AG10803 (cell line): ENCODE data around the gene ACD.
"Not testable (repeated sequence)": the region's sequence is repeated elsewhere in the genome, so short reads cannot be mapped to it uniquely, and the experiment has no call there.

Experiments
- DNase-seq: peaks from one replicate; pipeline ENCODE4 v3.0.0; 2010; ENCODE audit warnings: low read depth
- H3K4me3 ChIP-seq: 2 replicates; pipeline ENCODE4 v1.5.1; 2011; ENCODE audit warnings: mild to moderate bottlenecking, low read length, control low read depth
- TF ChIP-seq, protein P1 (sequence below): conservative IDR thresholded peaks from 2 replicates; pipeline ENCODE4 v1.5.1; 2011; ENCODE audit warnings: mild to moderate bottlenecking, low read length, control low read depth, inconsistent platforms

The ACD gene

DNA sequence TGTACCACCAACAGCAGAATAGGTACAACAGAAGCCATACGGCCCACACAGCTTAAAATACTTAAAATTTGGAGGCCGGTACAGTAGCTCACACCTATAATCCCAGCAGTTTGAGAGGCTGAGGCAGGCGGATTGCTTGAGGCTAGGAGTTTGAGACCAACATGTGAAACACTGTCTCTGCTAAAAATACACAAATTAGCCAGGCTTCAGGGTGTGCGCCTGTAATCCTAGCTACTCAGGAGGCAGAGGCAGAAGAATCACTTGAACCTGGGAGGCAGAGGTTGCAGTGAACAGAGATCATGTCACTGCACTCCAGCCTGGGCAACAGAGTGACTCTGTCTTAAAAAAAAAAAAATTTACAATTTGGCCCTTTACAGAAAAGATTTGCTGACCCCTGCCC lies 42.1 kb upstream of the ACD start:
- DNase-seq: no peak
- TF ChIP-seq, protein P1, sequence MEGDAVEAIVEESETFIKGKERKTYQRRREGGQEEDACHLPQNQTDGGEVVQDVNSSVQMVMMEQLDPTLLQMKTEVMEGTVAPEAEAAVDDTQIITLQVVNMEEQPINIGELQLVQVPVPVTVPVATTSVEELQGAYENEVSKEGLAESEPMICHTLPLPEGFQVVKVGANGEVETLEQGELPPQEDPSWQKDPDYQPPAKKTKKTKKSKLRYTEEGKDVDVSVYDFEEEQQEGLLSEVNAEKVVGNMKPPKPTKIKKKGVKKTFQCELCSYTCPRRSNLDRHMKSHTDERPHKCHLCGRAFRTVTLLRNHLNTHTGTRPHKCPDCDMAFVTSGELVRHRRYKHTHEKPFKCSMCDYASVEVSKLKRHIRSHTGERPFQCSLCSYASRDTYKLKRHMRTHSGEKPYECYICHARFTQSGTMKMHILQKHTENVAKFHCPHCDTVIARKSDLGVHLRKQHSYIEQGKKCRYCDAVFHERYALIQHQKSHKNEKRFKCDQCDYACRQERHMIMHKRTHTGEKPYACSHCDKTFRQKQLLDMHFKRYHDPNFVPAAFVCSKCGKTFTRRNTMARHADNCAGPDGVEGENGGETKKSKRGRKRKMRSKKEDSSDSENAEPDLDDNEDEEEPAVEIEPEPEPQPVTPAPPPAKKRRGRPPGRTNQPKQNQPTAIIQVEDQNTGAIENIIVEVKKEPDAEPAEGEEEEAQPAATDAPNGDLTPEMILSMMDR: no peak
- no peak overlapping the region for H3K4me3 ChIP-seq

DNA sequence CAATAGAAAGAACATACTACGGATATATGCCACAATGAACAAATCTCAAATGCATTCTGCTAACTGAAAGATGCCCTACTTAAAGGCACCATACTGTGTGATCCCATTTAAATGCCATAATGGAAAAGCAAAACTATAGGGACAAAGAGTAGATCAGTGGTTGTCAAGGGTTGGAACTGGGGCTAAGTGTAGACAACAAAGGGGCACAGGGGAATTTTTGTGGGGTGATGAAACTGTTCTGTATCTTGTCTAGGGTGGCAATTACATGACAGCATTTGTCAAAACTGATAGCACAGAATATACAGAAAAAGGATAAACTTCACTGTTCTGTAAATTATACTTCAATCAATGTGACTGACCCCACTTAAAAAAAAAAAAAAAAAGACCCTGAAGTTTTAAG lies 41.4 kb upstream of the ACD start:
- DNase-seq: no peak
- H3K4me3 ChIP-seq: no peak overlapping the region
- TF ChIP-seq, protein P1: no peak

DNA sequence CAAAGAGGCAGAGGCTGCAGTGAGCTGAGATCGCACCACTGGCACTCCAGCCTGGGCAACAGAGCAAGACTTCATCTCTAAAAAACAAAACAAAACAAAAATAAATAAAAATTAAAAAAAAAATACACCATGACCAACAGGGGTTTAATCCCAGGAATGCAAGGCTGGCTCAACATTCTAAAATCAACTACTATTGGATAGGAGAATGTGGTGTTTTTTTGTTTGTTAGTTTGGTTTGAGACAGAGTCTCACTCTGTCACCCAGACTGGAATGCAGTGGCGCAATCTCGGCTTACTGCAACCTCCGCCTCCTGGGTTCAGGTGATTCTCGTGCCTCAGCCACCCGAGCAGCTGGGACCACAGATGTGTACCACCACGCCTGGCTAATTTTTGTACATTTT lies 39.2 kb upstream of the ACD start:
- H3K4me3 ChIP-seq: no peak overlapping the region
- TF ChIP-seq, protein P1: no peak
- no peak for DNase-seq

DNA sequence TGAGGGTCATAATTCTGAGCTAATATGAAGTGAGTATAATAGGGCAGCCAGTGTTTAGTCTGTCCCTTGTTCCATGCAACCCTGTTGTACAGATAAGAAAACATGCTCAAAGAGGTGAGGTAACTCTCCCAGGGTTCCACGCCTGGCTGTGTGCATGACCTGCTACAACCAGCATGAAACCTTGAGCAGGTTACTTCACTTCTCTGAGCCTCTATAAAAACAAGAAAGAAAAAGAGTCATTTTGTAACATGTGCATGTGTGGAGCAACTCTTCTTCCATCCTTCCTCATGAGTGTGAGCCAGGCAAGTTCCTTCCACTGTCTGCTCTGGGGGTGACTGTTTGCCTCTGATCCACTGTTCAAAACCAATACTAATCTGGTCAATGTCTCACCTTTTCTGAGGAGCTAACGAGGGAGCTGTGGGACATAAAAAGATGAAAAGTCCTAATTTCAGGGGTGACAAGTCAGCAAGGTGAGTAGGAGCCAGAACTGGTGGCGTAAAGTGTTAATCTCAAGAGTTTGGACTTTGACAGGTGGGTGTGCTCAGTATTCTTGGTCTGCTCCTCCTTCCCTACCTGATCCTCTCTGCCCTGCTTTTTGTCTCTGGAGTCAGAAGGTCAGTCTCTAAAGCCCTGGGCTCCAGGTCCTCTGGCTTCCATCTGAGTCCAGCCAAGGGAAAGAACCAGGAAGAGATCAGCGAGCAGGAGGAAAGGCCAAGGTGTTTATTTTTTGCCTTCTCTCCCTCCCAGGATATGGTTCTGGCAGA lies 37.5 kb upstream of the ACD start:
- TF ChIP-seq, protein P1: no peak
- H3K4me3 ChIP-seq: no peak overlapping the region
- DNase-seq: no peak

DNA sequence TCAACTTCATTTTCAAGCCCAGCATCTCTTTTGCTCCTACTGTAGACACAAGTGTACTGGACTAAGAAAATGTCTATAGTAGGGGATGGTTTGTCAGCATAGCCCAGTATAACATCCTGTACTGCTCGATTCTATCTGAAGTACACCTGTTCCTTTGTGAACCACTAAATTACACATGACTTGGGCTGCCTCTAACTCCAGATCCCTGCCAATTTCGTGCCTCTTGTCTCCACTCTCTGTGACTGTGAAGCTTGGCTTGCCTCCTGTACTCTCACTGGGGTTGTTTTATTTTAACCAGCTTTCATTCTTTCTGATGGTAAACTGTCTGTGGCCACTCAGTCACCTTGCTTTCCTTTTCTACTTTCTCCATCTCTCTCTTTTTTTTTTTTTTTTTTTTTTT lies 34.6 kb upstream of the ACD start:
- TF ChIP-seq, protein P1: no peak
- H3K4me3 ChIP-seq: no peak overlapping the region
- no peak for DNase-seq

DNA sequence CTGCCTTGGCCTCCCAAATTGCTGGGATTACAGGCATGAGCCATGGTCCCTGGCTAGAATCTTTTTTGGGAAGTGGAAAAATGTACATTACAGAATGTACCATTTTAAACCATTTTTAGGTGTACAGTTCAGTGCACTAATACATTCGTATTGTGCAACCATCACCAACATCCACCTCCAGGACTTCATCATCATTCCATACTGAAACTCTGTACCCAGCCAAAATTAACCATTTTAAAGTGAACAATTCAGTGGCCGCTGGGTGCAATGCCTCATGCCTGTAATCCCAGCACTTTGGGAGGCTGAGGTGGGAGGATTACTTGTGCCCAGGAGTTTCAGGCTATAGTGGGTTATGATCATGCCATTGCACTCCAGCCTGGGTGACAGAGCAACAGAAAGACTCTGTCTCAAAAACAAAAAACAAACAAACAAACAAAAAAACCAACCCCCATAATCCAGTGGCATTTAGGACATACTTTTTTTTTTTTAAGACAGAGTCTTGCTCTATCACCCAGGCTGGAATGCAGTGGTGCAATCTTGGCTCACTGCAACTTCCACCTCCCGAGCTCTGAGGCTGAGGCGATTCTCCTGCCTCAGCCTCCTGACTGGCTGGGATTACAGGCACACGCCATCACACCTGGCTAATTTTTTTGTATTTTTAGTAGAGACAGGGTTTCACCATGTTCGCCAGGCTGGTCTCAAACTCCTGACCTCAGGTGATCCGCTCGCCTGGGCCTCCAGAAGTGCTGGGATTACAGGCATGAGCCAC lies 33.6 kb upstream of the ACD start:
- H3K4me3 ChIP-seq, DNase-seq: not testable (repeated sequence)

DNA sequence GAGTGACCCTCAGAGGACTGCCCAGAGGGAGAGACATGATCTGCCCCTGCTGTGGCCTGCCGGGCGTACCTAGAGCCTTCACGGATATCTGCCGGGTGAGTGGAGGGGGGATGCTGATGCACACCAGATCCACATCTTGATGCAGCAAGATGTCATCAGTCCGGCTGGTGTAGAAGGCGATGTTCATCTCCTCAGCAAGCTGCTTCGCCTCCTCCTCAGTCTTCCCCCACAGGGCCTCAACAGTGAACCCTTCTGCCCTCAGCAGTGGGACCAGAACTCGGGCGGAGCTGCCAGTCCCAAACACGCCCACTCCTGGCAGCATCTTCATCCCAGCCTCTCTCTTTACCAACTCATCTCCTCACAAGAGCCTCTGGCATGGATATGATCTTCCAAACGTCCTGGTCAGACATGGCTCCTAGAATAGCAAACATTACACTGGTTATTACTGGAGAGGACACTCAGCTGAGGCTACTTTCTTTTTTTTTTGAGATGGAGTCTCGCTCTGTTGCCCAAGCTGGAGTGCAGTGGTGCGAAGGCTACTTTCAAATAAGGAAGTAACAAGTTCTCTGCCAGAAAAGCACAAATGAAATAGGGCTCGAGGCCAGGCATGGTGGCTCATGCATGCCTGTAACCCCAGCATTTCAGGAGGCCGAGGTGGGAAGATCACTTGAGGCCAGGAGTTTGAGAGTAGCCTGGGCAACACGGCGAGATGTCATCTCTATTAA lies 25.5 kb upstream of the ACD start:
- TF ChIP-seq, protein P1: no peak
- no peak for DNase-seq
- no peak overlapping the region for H3K4me3 ChIP-seq
